ENCODE measurements around the gene DNAI2. TPM values are rescaled to one million over a fixed set of nuclear protein-coding genes. Genes with fewer than 3 reads are reported as not detected.

The DNAI2 gene
- polyA plus RNA-seq, 1 of the 3 experiments (the other 2 are of a cell fraction): not detected

DNA sequence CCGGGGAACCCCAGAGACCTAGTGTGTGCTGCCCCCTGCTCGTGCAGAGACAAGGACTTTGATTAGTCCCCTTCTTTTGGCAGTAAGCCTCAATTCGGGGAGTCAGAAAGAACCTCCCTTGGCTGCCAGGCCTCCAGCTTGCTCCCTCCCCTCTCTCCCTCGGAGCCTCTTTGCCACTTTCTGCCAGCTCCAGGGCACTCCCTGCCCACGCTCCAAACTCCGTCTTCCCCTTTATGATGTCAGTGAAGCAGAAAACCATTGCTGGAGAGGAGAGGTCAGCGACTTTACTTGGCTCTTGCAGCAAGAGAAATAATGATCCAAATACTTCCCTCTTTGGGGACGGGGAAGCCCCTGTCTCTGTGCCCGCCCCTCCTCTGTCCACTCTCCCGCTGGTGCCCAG, 32.6 kb upstream of the DNAI2 start:
- no peak overlapping the region for H3K9ac ChIP-seq
- H2AFZ ChIP-seq (ENCODE audit: low read depth): no peak overlapping the region
- no peaks in the 10 kb centered on the region for H4K20me1 ChIP-seq (ENCODE audit: insufficient read depth)
- H3K27ac ChIP-seq (ENCODE audit: low read depth in 2 of 2, low read length in 1 of 2): no peak overlapping the region
- no peaks in the 10 kb centered on the region for H3K9me3 ChIP-seq
- H3K9me2 ChIP-seq: no peaks in the 10 kb centered on the region
- H3K4me2 ChIP-seq: no peak overlapping the region
- WGBS (ENCODE audit: low lambda C conversion rate): 78% methylated on average over 9 of the region's 10 CpGs
- H3K27me3 ChIP-seq (ENCODE audit: insufficient read depth): no peaks in the 10 kb centered on the region
- H3K4me3 ChIP-seq (ENCODE audit: low read depth in 2 of 2, low read length in 1 of 2): no peak overlapping the region
- TF ChIP-seq EP300 (IDR thresholded peaks at IDR 0.05; ENCODE audit: borderline replicate concordance in 1 of 2, low read depth in 1 of 2, low read length in 1 of 2): no peak
- no peak for TF ChIP-seq SMC3 (IDR thresholded peaks at IDR 0.05; ENCODE audit: low read depth, low read length)
- no peak for TF ChIP-seq EZH2phosphoT487 (IDR thresholded peaks at IDR 0.05; ENCODE audit: borderline replicate concordance, low read depth)
- TF ChIP-seq FOSL2 (IDR thresholded peaks at IDR 0.05; ENCODE audit: borderline replicate concordance, low read depth): no peak
- TF ChIP-seq FOXJ3 (CRISPR knock-in tag; IDR thresholded peaks at IDR 0.05): no peak
- no peak for TF ChIP-seq JUND (IDR thresholded peaks at IDR 0.05)
- TF ChIP-seq POLR2AphosphoS5 (IDR thresholded peaks at IDR 0.05; ENCODE audit: low read depth, low read length): no peak
- no peak for TF ChIP-seq YY1 (IDR thresholded peaks at IDR 0.05; ENCODE audit: low read depth)
- TF ChIP-seq, protein P1, sequence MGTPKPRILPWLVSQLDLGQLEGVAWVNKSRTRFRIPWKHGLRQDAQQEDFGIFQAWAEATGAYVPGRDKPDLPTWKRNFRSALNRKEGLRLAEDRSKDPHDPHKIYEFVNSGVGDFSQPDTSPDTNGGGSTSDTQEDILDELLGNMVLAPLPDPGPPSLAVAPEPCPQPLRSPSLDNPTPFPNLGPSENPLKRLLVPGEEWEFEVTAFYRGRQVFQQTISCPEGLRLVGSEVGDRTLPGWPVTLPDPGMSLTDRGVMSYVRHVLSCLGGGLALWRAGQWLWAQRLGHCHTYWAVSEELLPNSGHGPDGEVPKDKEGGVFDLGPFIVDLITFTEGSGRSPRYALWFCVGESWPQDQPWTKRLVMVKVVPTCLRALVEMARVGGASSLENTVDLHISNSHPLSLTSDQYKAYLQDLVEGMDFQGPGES (IDR thresholded peaks at IDR 0.05; ENCODE audit: low read depth, low read length): no peak
- no peak for TF ChIP-seq TCF12 (IDR thresholded peaks at IDR 0.05)
- TF ChIP-seq GATA2 (CRISPR knock-in tag; IDR thresholded peaks at IDR 0.05): no peak
- CTCF ChIA-PET: interaction anchor here (0.8 to 1.5 kb wide), 3 partner anchors 9 to 216 kb away, joined by 3 read pairs; no protein-coding TSS in a partner anchor
- no peaks in the 10 kb centered on the region for H3K79me2 ChIP-seq (ENCODE audit: insufficient read depth)
- POLR2A ChIA-PET: interaction anchor here (0.6 to 1.2 kb wide), 2 partner anchors 9 to 14 kb away, joined by 3 to 5 read pairs; no protein-coding TSS in a partner anchor
- H3K36me3 ChIP-seq (replicated peaks in 1 of 2; ENCODE audit: control insufficient read depth in 1 of 2, insufficient read depth in 2 of 2, low read length in 1 of 2): no peaks in the 10 kb centered on the region
- H3K4me1 ChIP-seq (ENCODE audit: control insufficient read depth in 1 of 2, insufficient read depth in 2 of 2, low read depth in 1 of 2, low read length in 1 of 2): peaks cover 0 to 36% of the 10 kb centered on the region in 2 experiments; a peak in 1 of 4 replicates
- DNase-seq: no peak
- H3F3A ChIP-seq (replicated peaks; ENCODE audit: insufficient read depth): no peaks in the 10 kb centered on the region

DNA sequence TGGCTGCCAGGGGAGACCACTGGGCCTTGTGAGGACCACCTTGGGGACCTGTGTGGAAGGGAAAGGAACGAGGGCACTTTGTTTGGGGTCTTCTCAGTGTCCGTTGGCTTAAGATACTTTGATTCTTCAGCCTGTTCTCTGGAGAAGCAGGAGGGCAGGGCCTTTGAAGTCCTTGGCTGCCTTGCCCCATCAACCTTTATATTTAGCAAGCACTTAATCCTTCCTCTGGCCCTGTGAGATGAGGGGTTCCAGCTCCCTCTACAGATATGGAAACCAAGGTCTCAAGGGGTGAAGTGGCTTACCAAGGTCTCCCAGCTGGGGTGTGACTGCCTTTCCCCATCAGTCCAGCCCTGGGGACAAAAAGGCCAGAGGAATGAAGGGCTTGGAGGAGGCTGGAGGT, 32.2 kb upstream of the DNAI2 start:
- POLR2A ChIA-PET: interaction anchor here (0.6 to 1.2 kb wide), 3 partner anchors 9 to 34 kb away, joined by 3 to 5 read pairs (median 3); no protein-coding TSS in a partner anchor
- Histone ChIP-seq H3K27me3 (ENCODE audit: insufficient read depth) (no peaks in the 10 kb centered on the region), H3K9me2 (no peaks in the 10 kb centered on the region), H3K36me3 (replicated peaks in 1 of 2; ENCODE audit: control insufficient read depth in 1 of 2, insufficient read depth in 2 of 2, low read length in 1 of 2) (no peaks in the 10 kb centered on the region), H3F3A (replicated peaks; ENCODE audit: insufficient read depth) (no peaks in the 10 kb centered on the region), H3K9me3 (no peaks in the 10 kb centered on the region), H4K20me1 (ENCODE audit: insufficient read depth) (no peaks in the 10 kb centered on the region), H3K4me3 (ENCODE audit: low read depth in 2 of 2, low read length in 1 of 2) (no peak overlapping the region), H3K79me2 (ENCODE audit: insufficient read depth) (no peaks in the 10 kb centered on the region), H3K4me2 (no peak overlapping the region), H3K9ac (no peak overlapping the region), H3K27ac (ENCODE audit: low read depth in 2 of 2, low read length in 1 of 2) (no peak overlapping the region), H2AFZ (ENCODE audit: low read depth) (no peak overlapping the region), H3K4me1 (ENCODE audit: control insufficient read depth in 1 of 2, insufficient read depth in 2 of 2, low read depth in 1 of 2, low read length in 1 of 2) (peaks cover 0 to 36% of the 10 kb centered on the region in 2 experiments; a peak in 1 of 4 replicates)
- WGBS (ENCODE audit: low lambda C conversion rate): 64% methylated on average over 2 of the region's 2 CpGs
- TF ChIP-seq CHD2 (IDR thresholded peaks at IDR 0.05; ENCODE audit: low read length, partially characterized antibody) (no peak), FOXM1 (IDR thresholded peaks at IDR 0.05; ENCODE audit: low read depth) (no peak), NFIC (IDR thresholded peaks at IDR 0.05; ENCODE audit: borderline replicate concordance) (no peak), RCOR1 (IDR thresholded peaks at IDR 0.05; ENCODE audit: low read length) (no peak), MEF2A (IDR thresholded peaks at IDR 0.05; ENCODE audit: borderline replicate concordance, low read depth) (no peak), POLR2AphosphoS5 (IDR thresholded peaks at IDR 0.05; ENCODE audit: low read depth, low read length) (no peak), TAF1 (IDR thresholded peaks at IDR 0.05; ENCODE audit: borderline replicate concordance, low read depth, low read length) (no peak), GATA2 (CRISPR knock-in tag; IDR thresholded peaks at IDR 0.05) (no peak), EP300 (IDR thresholded peaks at IDR 0.05; ENCODE audit: borderline replicate concordance in 1 of 2, low read depth in 1 of 2, low read length in 1 of 2) (no peak), TCF12 (IDR thresholded peaks at IDR 0.05) (no peak), RAD21 (IDR thresholded peaks at IDR 0.05; ENCODE audit: low read length) (no peak), JUND (IDR thresholded peaks at IDR 0.05) (no peak), FOXJ3 (CRISPR knock-in tag; IDR thresholded peaks at IDR 0.05) (no peak), ELF1 (IDR thresholded peaks at IDR 0.05) (no peak), GABPA (IDR thresholded peaks at IDR 0.05; ENCODE audit: low read depth) (no peak), NRF1 (IDR thresholded peaks at IDR 0.05; ENCODE audit: low read depth, low read length) (no peak), RFX5 (IDR thresholded peaks at IDR 0.05; ENCODE audit: low read length) (no peak)
- TF ChIP-seq, protein P2, sequence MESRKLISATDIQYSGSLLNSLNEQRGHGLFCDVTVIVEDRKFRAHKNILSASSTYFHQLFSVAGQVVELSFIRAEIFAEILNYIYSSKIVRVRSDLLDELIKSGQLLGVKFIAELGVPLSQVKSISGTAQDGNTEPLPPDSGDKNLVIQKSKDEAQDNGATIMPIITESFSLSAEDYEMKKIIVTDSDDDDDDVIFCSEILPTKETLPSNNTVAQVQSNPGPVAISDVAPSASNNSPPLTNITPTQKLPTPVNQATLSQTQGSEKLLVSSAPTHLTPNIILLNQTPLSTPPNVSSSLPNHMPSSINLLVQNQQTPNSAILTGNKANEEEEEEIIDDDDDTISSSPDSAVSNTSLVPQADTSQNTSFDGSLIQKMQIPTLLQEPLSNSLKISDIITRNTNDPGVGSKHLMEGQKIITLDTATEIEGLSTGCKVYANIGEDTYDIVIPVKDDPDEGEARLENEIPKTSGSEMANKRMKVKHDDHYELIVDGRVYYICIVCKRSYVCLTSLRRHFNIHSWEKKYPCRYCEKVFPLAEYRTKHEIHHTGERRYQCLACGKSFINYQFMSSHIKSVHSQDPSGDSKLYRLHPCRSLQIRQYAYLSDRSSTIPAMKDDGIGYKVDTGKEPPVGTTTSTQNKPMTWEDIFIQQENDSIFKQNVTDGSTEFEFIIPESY (IDR thresholded peaks at IDR 0.05; ENCODE audit: borderline replicate concordance, low read depth): no peak
- TF ChIP-seq, protein P3, sequence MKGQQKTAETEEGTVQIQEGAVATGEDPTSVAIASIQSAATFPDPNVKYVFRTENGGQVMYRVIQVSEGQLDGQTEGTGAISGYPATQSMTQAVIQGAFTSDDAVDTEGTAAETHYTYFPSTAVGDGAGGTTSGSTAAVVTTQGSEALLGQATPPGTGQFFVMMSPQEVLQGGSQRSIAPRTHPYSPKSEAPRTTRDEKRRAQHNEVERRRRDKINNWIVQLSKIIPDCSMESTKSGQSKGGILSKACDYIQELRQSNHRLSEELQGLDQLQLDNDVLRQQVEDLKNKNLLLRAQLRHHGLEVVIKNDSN (IDR thresholded peaks at IDR 0.05; ENCODE audit: borderline replicate concordance, low read depth): no peak
- CTCF ChIA-PET: interaction anchor here (0.8 to 2.1 kb wide), 4 partner anchors 8 to 215 kb away, joined by 3 to 7 read pairs (median 3); no protein-coding TSS in a partner anchor
- DNase-seq: no peak

All from SK-N-SH (cell line).